MG63 (cell line): Measurements from ENCODE around the gene SLC38A3. TPM values are rescaled to one million over a fixed set of nuclear protein-coding genes. Genes with fewer than 3 reads are reported as not detected.
A peak's percentile ranks its signal among the peaks of the same experiment; 100 is the strongest.
"Not testable (repeated sequence)": the region's sequence is repeated elsewhere in the genome, so short reads cannot be mapped to it uniquely, and the experiment has no call there.

Experiments used
- DNase-seq: peaks from one replicate; pipeline ENCODE4 v3.0.0-alpha.2; 2020
- H3K27me3 ChIP-seq: fragments of 250-450 bp; sonication (Bioruptor Pico); 2 replicates; pipeline ENCODE4 v1.5.1; 2020; ENCODE audit warnings: mild to moderate bottlenecking, moderate library complexity
- H3K36me3 ChIP-seq: fragments of 250-450 bp; sonication (Bioruptor Pico); 2 replicates; pipeline ENCODE4 v1.5.1; 2020; ENCODE audit warnings: mild to moderate bottlenecking, moderate library complexity
- H3K4me3 ChIP-seq: fragments of 250-450 bp; sonication (Bioruptor Pico); 2 replicates; pipeline ENCODE4 v1.5.1; 2020; ENCODE audit warnings: mild to moderate bottlenecking, moderate library complexity
- H3K9me3 ChIP-seq: fragments of 250-450 bp; sonication (Bioruptor Pico); 2 replicates; pipeline ENCODE4 v1.5.1; 2020; ENCODE audit warnings: mild to moderate bottlenecking, moderate library complexity
- total RNA-seq: library from RNA; depleted of rRNA; stranded (reverse); fragments of >200 nt; shearing (Covaris generic); gene quantifications from 2 replicates; pipeline ENCODE4 v1.2.3, GENCODE V29; 2014; ENCODE audit warnings: low replicate concordance

The SLC38A3 gene
- total RNA-seq, 1 experiment from 2014 or later, result not detected

- Histone ChIP-seq H3K9me3 (no peaks in the 10 kb centered on the region), H3K4me3 (no peak overlapping the region), H3K27me3 (no peaks in the 10 kb centered on the region), H3K36me3 (no peaks in the 10 kb centered on the region)
- DNase-seq, result no peak
Observed at GRCh38 chr3:50212502-50212901, 7.4 kb downstream of the SLC38A3 start.

GRCh38 chr3:50212971-50213370 is 7.9 kb downstream of the SLC38A3 start:
- no peaks in the 10 kb centered on the region for H3K9me3 ChIP-seq

GRCh38 chr3:50213373-50213772 is 8.3 kb downstream of the SLC38A3 start:
- Histone ChIP-seq H3K4me3 (no peak overlapping the region), H3K27me3 (no peaks in the 10 kb centered on the region), H3K9me3 (no peaks in the 10 kb centered on the region), H3K36me3 (no peaks in the 10 kb centered on the region)
- DNase-seq, result no peak

More at GRCh38 chr3:50212971-50213370, 7.9 kb downstream of the SLC38A3 start:
- no peaks in the 10 kb centered on the region for H3K27me3 ChIP-seq
- no peak for DNase-seq
- no peaks in the 10 kb centered on the region for H3K36me3 ChIP-seq
- H3K4me3 ChIP-seq, result no peak overlapping the region

GRCh38 chr3:50214824-50215223 is 9.8 kb downstream of the SLC38A3 start:
- DNase-seq, result no peak
- H3K4me3 ChIP-seq, result no peak overlapping the region

GRCh38 chr3:50215529-50215928 is 10.5 kb downstream of the SLC38A3 start:
- DNase-seq, result no peak
- no peaks in the 10 kb centered on the region for H3K9me3 ChIP-seq
- no peaks in the 10 kb centered on the region for H3K27me3 ChIP-seq
- no peaks in the 10 kb centered on the region for H3K36me3 ChIP-seq
- no peak overlapping the region for H3K4me3 ChIP-seq

More at GRCh38 chr3:50214824-50215223, 9.8 kb downstream of the SLC38A3 start:
- H3K36me3 ChIP-seq, result no peaks in the 10 kb centered on the region
- no peaks in the 10 kb centered on the region for H3K9me3 ChIP-seq
- no peaks in the 10 kb centered on the region for H3K27me3 ChIP-seq

- no peaks in the 10 kb centered on the region for H3K9me3 ChIP-seq
- no peaks in the 10 kb centered on the region for H3K36me3 ChIP-seq
- no peaks in the 10 kb centered on the region for H3K27me3 ChIP-seq
- H3K4me3 ChIP-seq, result no peak overlapping the region
- no peak for DNase-seq
Observed at GRCh38 chr3:50217681-50218080, 12.6 kb downstream of the SLC38A3 start.

- no peaks in the 10 kb centered on the region for H3K27me3 ChIP-seq
- DNase-seq, result no peak
- no peaks in the 10 kb centered on the region for H3K36me3 ChIP-seq
- H3K4me3 ChIP-seq, result no peak overlapping the region
- no peaks in the 10 kb centered on the region for H3K9me3 ChIP-seq
Observed at GRCh38 chr3:50218448-50218847, 13.4 kb downstream of the SLC38A3 start.

- Histone ChIP-seq H3K27me3 (no peaks in the 10 kb centered on the region), H3K36me3 (no peaks in the 10 kb centered on the region), H3K9me3 (no peaks in the 10 kb centered on the region), H3K4me3 (no peak overlapping the region)
- DNase-seq, result no peak
Observed at GRCh38 chr3:50219285-50219684, 14.2 kb downstream of the SLC38A3 start.

- DNase-seq, result no peak
- Histone ChIP-seq H3K4me3 (no peak overlapping the region), H3K27me3 (no peaks in the 10 kb centered on the region), H3K9me3 (no peaks in the 10 kb centered on the region), H3K36me3 (no peaks in the 10 kb centered on the region)
Observed at GRCh38 chr3:50220109-50220508, 15.0 kb downstream of the SLC38A3 start.

GRCh38 chr3:50221051-50221410 is 16.0 kb downstream of the SLC38A3 start:
- Histone ChIP-seq H3K36me3 (no peaks in the 10 kb centered on the region), H3K9me3 (no peaks in the 10 kb centered on the region), H3K4me3 (no peak overlapping the region), H3K27me3 (no peaks in the 10 kb centered on the region)
- DNase-seq, result no peak

- Histone ChIP-seq H3K36me3 (no peaks in the 10 kb centered on the region), H3K4me3 (no peak overlapping the region), H3K27me3 (no peaks in the 10 kb centered on the region), H3K9me3 (no peaks in the 10 kb centered on the region)
- no peak for DNase-seq
Observed at GRCh38 chr3:50221411-50222168, 16.5 kb downstream of the SLC38A3 start.

- no peak for DNase-seq
- H3K36me3 ChIP-seq, result no peaks in the 10 kb centered on the region
- no peak overlapping the region for H3K4me3 ChIP-seq
- H3K9me3 ChIP-seq, result no peaks in the 10 kb centered on the region
- no peaks in the 10 kb centered on the region for H3K27me3 ChIP-seq
Observed at GRCh38 chr3:50222169-50222528, 17.1 kb downstream of the SLC38A3 start.

- DNase-seq, result no peak
- Histone ChIP-seq H3K27me3 (no peaks in the 10 kb centered on the region), H3K4me3 (no peak overlapping the region), H3K9me3 (no peaks in the 10 kb centered on the region), H3K36me3 (no peaks in the 10 kb centered on the region)
Observed at GRCh38 chr3:50224639-50225038, 19.6 kb downstream of the SLC38A3 start.

GRCh38 chr3:50226888-50227389 is 21.9 kb downstream of the SLC38A3 start:
- DNase-seq, result peak; percentile 33
- Histone ChIP-seq H3K36me3 (no peaks in the 10 kb centered on the region), H3K9me3 (no peaks in the 10 kb centered on the region), H3K4me3 (peak overlapping the region; percentile 55), H3K27me3 (no peaks in the 10 kb centered on the region)

GRCh38 chr3:50227390-50228183 is 22.5 kb downstream of the SLC38A3 start:
- Histone ChIP-seq H3K4me3 (peak overlapping the region; percentile 55), H3K9me3 (no peaks in the 10 kb centered on the region), H3K27me3 (no peaks in the 10 kb centered on the region), H3K36me3 (no peaks in the 10 kb centered on the region)
- peak; percentile 89 for DNase-seq

GRCh38 chr3:50228184-50228763 is 23.2 kb downstream of the SLC38A3 start:
- H3K27me3 ChIP-seq, H3K9me3 ChIP-seq, H3K36me3 ChIP-seq, DNase-seq: not testable (repeated sequence)
- H3K4me3 ChIP-seq, result peak overlapping the region; percentile 55

GRCh38 chr3:50229490-50229889 is 24.4 kb downstream of the SLC38A3 start:
- Histone ChIP-seq H3K36me3 (no peaks in the 10 kb centered on the region), H3K9me3 (no peaks in the 10 kb centered on the region), H3K27me3 (no peaks in the 10 kb centered on the region), H3K4me3 (no peak overlapping the region)
- no peak for DNase-seq
